SU-DHL-6 (cell line): ENCODE data around the gene TBC1D22A.
"Not testable (repeated sequence)": the region's sequence is repeated elsewhere in the genome, so short reads cannot be mapped to it uniquely, and the experiment has no call there.

ENCODE experiments used
- H2AFZ ChIP-seq: fragments of 200-600 bp; sonication (generic); 2 replicates; pipeline ENCODE4 v1.6.1; 2014; ENCODE audit warnings: low read depth, mild to moderate bottlenecking, moderate library complexity, mixed read lengths, antibody characterized with exemption, low read length; ENCODE audit not compliant: severe bottlenecking
- H3F3A ChIP-seq: fragments of 200-600 bp; shearing (Covaris generic); 2 replicates; pipeline ENCODE4 v1.6.0; 2016; ENCODE audit warnings: antibody characterized with exemption, mild to moderate bottlenecking; ENCODE audit not compliant: insufficient read depth
- H3K27ac ChIP-seq: fragments of 200-600 bp; sonication (generic); 2 replicates; pipeline ENCODE4 v1.5.1; 2016; ENCODE audit warnings: low read depth, mild to moderate bottlenecking, low read length, moderate library complexity, mixed read lengths
- H3K27me3 ChIP-seq: fragments of 200-600 bp; sonication (generic), shearing (Covaris generic); 2 replicates; pipeline ENCODE4 v1.6.0; 2014; ENCODE audit warnings: mild to moderate bottlenecking, low read length
- H3K36me3 ChIP-seq: fragments of 200-600 bp; sonication (generic); 2 replicates; pipeline ENCODE4 v1.6.1; 2014; ENCODE audit warnings: mild to moderate bottlenecking, low read length, mixed read lengths
- H3K4me2 ChIP-seq: fragments of 300-600, 200-600 bp; shearing (Covaris generic), sonication (generic); 2 replicates; pipeline ENCODE4 v1.6.0; 2014; ENCODE audit warnings: low read length, low read depth, mild to moderate bottlenecking; ENCODE audit not compliant: poor library complexity, severe bottlenecking
- H3K4me3 ChIP-seq: fragments of 200-600 bp; sonication (generic); 2 replicates; pipeline ENCODE4 v1.5.1; 2014; ENCODE audit warnings: antibody characterized with exemption, low read length, mild to moderate bottlenecking, mixed read lengths; ENCODE audit not compliant: insufficient read depth, poor library complexity, severe bottlenecking
- H3K79me2 ChIP-seq: fragments of 200-600 bp; sonication (generic); 2 replicates; pipeline ENCODE4 v1.6.1; 2014; ENCODE audit warnings: mild to moderate bottlenecking, low read length, moderate library complexity; ENCODE audit not compliant: insufficient read depth
- H3K9ac ChIP-seq: fragments of 200-600 bp; sonication (generic); 2 replicates; pipeline ENCODE4 v1.7.0; 2014; ENCODE audit warnings: mild to moderate bottlenecking, low read length
- H3K9me2 ChIP-seq: fragments of 200-600 bp; sonication (generic); replicated peaks from 2 replicates; pipeline ENCODE4 v1.6.1; 2014; ENCODE audit warnings: low read length; ENCODE audit not compliant: insufficient read depth
- H3K9me3 ChIP-seq: fragments of 200-600 bp; sonication (generic); 2 replicates; pipeline ENCODE4 v1.6.1; 2014; ENCODE audit warnings: low read length, mixed read lengths; ENCODE audit not compliant: insufficient read depth
- H4K20me1 ChIP-seq: fragments of 200-600 bp; sonication (generic); 2 replicates; pipeline ENCODE4 v1.6.1; 2014; ENCODE audit warnings: low read depth, mild to moderate bottlenecking, antibody characterized with exemption, low read length, moderate library complexity, mixed read lengths
- CTCF ChIP-seq: fragments of 200-600 bp; sonication (generic); IDR thresholded peaks from one replicate; pipeline ENCODE4 v1.5.1; 2017; ENCODE audit warnings: antibody characterized with exemption, mild to moderate bottlenecking, low read length, moderate library complexity; ENCODE audit not compliant: insufficient read depth, poor library complexity, severe bottlenecking
- EZH2phosphoT487 ChIP-seq: fragments of 200-600 bp; sonication (generic), shearing (Covaris generic); conservative IDR thresholded peaks from 2 replicates; pipeline ENCODE4 v1.6.1; 2018; ENCODE audit warnings: mild to moderate bottlenecking, antibody characterized with exemption, low read length, moderate library complexity, mixed read lengths

Gene TBC1D22A

GRCh38 chr22:47168441-47168840, 406.0 kb downstream of the TBC1D22A start:
- Histone ChIP-seq H3K4me3 (no peak overlapping the region), H3F3A (peaks cover 7% of the 10 kb centered on the region; the same call in 1 of the 2 replicates), H3K27ac (no peak overlapping the region), H3K4me2 (no peak overlapping the region), H4K20me1 (no peaks in the 10 kb centered on the region), H2AFZ (no peak overlapping the region), H3K36me3 (0 out of 2 replicates have a peak, but pooled peaks cover 7% of the 10 kb centered on the region), H3K9me2 (no peaks in the 10 kb centered on the region), H3K27me3 (no peaks in the 10 kb centered on the region), H3K9ac (no peak overlapping the region), H3K79me2 (no peaks in the 10 kb centered on the region), H3K9me3 (no peaks in the 10 kb centered on the region; the same call in 1 of the 2 replicates)
- TF ChIP-seq EZH2phosphoT487 (no peak), CTCF (no peak)

- H3K27ac ChIP-seq: no peak overlapping the region
- no peaks in the 10 kb centered on the region for H3K27me3 ChIP-seq
- 0 out of 2 replicates have a peak, but pooled peaks cover 7% of the 10 kb centered on the region for H3K36me3 ChIP-seq
- no peak for TF ChIP-seq CTCF
- TF ChIP-seq EZH2phosphoT487: no peak
- H3K9me3 ChIP-seq: no peaks in the 10 kb centered on the region; the same call in 1 of the 2 replicates
- no peaks in the 10 kb centered on the region for H3K9me2 ChIP-seq
- H3K79me2 ChIP-seq: no peaks in the 10 kb centered on the region
- H3K9ac ChIP-seq: no peak overlapping the region
- H2AFZ ChIP-seq: no peak overlapping the region
- no peak overlapping the region for H3K4me3 ChIP-seq
- no peaks in the 10 kb centered on the region for H4K20me1 ChIP-seq
- peaks cover 7% of the 10 kb centered on the region; the same call in 1 of the 2 replicates for H3F3A ChIP-seq
- H3K4me2 ChIP-seq: no peak overlapping the region
Observed at GRCh38 chr22:47168900-47169800, 406.7 kb downstream of the TBC1D22A start.

GRCh38 chr22:47169801-47170140, 407.3 kb downstream of the TBC1D22A start:
- TF ChIP-seq EZH2phosphoT487 (no peak), CTCF (no peak)
- H4K20me1 ChIP-seq: no peaks in the 10 kb centered on the region
- no peaks in the 10 kb centered on the region; the same call in 1 of the 2 replicates for H3K9me3 ChIP-seq
- H3K9ac ChIP-seq: no peak overlapping the region
- 0 out of 2 replicates have a peak, but pooled peaks cover 7% of the 10 kb centered on the region for H3K36me3 ChIP-seq
- H3K4me2 ChIP-seq: no peak overlapping the region
- H2AFZ ChIP-seq: no peak overlapping the region
- H3K4me3 ChIP-seq: no peak overlapping the region
- no peak overlapping the region for H3K27ac ChIP-seq
- no peaks in the 10 kb centered on the region for H3K79me2 ChIP-seq
- H3F3A ChIP-seq: peaks cover 7% of the 10 kb centered on the region; the same call in 1 of the 2 replicates
- H3K27me3 ChIP-seq: no peaks in the 10 kb centered on the region
- no peaks in the 10 kb centered on the region for H3K9me2 ChIP-seq

- H3K36me3 ChIP-seq, H3K27me3 ChIP-seq, H3F3A ChIP-seq, H3K4me2 ChIP-seq, H3K9me2 ChIP-seq, H3K4me3 ChIP-seq, H3K27ac ChIP-seq, H3K79me2 ChIP-seq, H3K9ac ChIP-seq, H2AFZ ChIP-seq, H3K9me3 ChIP-seq, H4K20me1 ChIP-seq: not testable (repeated sequence)
Observed at GRCh38 chr22:47170511-47171440, 408.3 kb downstream of the TBC1D22A start.
